Middle frontal gyrus (tissue), 1 donor: Measurements from ENCODE around the gene CEP131.

Experiments
- DNase-seq: peaks from one replicate; pipeline ENCODE4 v3.0.0-alpha.2; 2015; ENCODE audit warnings: low spot score; ENCODE audit errors: extremely low spot score

Gene CEP131

DNA sequence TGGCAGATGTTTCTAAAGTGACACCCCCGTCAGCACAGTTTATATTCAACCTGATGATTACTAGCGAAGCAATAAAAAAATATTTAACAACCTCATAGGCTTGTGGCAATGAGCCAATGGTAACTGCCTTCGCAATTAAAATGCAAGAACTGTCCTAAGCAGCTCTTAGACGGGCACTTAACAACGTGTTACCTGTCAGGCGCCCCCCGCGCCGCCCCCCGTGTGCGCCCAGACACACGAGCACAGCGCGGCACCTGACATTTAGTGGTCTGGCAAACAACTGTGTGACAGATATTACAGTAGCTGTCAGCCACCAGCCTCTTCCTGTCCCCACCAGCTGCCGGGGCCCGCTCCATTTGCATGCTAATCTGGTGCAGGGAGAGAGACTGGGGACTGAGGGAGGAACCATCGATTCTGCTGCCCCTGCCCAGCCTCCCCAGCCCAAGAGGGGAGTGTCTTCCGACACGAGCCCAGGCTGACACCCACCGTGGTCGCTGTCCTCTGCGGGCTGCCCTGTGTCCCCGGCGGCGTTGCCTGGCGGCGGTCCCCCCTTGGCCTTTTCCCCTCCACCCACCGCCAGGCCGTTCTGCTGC, 29.0 kb upstream of the CEP131 start:
- no peak for DNase-seq

DNA sequence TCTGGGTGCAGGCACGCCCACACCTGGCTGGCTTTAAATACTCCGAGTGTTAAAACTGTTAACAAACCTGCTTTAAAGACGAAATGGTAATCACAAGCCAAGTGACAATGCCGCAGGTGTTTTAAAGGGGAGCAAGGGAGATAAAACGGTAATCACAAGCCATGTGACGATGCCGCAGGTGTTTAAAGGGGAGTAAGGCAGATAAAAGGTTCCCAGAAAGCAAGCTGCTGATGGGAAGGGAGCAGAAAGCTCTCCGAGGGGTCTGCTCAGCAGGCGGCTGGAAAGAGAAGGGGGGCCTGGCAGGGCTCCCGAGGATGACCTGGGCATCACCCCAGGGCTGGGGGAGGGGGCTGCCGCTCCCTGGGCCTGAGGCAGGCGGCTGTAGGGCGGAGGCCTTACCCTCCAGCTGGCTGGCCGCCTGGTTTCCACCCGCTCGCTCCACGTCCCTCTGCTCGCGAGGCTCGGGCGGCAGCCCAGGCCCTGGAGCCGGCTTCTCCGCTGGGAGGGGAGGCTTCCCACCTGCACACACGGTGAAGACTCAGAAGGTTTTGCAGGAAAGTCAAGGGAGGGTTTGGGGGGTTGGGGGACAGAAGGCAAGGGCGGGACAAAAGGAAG, 28.4 kb upstream of the CEP131 start:
- DNase-seq: no peak

DNA sequence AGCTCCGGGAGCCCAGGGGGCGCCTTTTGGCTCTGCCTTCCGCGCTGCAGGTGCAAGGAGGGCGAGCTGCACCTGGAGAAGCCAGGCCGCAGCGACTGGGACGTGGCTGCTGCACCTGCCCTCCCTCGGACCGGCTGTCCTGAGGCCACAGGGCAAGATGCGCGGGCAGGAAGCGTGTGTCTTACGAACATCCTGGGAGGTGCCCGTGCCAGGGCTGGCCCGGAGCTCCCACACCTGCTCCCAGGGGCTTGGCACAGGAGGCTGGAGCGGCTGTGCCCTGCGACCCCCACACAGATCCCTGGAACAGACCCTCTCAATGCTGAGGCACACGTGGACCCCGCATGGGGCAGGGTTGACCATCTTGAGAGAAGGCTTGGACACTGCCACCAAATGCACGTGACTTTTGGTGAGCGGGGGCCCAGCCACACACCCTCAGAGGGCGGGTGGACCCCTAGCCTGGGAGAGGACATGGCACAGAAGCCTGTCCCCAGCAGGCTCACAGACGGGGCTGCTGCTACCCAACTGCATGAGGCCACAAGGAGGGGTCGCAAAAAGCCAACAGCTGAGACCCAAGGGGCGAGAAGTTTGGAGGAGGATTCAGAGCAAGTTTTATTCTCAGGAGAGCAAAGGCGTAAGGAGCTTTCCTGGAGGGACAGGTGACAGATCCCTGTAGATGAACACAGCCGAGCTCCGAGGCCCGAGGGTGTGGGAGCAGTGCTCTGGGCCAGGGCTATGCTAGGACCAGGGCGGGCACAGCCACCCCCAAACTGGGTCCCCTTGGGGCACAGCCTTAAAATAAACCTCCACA, 27.7 kb upstream of the CEP131 start:
- DNase-seq: no peak

DNA sequence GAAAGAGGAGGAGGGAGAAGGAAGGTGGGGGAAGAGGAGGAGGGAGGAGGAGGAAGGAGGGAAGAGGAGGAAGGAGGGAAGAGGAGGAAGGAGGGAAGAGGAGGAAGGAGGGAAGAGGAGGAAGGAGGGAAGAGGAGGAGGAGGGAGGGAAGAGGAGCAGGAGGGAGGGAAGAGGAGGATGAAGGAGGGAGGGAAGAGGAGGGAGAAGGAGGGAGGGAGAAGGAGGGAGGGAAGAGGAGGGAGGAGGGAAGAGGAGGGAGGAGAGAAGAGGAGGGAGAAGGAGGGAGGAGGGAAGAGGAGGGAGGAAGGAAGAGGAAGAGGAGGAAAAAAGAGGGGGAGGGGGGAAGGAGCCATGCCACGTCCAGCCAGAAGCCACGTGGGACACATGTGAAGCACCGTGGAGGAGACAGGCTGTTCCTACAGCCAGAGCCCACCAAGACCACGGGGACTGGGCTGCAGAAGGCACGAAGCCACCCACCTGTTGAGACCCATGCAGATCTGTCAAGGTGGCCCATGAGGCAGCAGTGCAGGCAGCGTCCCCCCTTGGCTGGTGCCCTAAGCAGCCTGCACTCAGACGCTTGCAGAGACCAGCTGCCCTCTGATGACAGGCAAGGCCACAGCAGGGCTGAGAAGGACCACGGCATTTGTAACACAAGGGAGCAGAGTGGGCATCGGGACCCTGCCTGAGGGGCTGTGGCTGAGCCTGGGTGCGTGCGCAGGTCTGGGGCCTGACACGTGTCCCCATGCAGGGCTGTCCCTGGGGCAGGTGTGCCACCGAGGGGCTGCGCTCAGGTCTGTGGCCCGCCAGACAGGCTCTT, 26.7 kb upstream of the CEP131 start:
- DNase-seq: no peak

DNA sequence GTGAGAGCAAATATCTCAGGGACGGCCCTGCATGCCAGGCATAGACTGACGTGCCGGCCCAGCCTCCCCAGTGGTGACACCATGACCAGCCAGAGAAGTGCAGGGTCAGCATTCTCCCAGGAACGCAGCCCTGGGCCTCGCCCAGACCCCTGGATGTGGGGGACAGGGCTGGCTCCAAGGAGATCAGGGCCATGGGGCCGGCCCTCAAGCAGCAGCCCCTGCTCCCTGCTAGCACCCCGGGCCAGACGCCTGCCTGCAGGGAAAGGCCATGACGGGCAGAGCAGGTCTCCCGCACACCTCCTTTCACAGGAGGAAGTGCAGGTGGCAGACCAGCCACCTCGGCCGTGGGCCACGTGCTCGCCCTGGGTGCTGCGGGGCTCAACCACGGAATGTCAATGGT, 25.9 kb upstream of the CEP131 start:
- DNase-seq: no peak

DNA sequence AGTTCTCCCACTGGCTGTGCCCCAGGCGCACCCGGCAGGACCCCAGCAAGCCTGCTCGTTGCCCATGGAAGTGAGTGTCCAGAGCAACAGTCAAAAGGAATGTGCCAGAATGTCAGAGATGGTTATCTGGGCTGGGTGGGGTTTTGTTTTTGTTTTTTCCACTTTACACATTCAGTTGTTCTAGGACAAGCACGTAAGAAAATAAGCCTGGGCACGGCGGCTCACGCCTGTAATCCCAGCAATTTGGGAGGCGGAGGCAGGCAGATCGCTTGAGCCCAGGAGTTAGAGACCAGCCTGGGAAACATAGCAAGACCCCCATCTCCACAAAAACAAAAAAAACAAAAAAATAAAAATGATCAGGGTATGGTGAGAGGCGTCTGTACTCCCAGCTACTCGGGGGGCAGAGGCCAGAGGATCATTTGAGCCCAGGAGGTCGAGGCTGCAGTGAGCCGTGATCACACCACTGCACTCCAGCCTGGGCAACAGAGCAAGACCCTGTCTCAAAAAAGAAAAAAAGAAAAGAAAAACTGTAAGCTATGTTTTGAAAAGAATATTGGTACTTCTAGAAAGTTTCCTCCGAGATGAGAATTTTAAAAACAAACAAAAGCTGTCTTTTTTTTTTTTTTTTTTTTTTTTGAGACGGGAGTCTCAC, 24.7 kb upstream of the CEP131 start:
- no peak for DNase-seq

DNA sequence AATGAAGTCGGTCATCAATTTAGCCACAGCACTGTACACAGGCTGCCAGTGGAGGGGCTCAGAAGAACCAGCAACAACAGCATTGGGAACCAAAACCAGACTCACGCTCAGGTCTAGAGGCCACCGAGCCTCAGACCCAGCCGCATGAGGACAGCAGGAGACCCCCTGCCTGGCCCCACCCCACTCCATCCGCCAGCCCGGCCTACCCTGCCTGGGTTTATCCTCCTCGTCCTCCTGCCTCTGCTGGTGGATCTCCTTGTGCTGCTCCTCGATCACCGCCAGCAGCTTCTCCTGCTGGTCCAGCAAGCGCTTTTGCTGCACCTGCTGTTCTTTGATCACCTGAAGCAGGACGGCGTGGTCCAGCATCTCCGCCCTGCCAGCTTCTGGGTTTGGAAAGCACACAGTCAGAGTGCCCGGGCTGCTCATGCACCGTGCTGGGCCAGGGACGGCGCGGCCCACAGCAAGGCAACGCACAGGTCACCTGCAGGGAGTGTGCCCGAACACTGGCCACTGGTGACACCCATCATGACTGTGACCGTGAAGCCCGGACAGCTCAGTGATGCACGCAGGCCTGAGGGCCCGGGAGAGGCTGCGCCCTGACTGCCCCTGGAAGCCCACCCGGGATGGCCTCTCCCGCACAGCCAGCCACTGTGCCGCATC, 24.0 kb upstream of the CEP131 start:
- DNase-seq: no peak

DNA sequence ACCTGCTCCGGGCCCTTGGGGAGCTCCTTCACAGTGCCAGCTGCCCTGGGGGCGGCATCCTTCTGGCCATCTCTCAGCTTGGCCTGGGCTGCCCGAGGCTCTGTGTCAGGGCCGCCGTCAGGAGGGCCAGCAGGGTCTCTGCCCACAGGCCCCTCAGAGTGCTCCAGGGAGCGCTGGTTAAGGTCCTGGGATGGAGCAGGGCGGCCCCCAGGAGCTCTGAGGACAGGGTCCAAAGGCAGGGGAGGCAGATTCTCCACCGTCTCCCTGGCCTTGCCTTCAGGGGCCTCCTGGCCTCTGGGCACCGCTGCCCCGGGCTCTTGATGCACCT, 23.5 kb upstream of the CEP131 start:
- no peak for DNase-seq

DNA sequence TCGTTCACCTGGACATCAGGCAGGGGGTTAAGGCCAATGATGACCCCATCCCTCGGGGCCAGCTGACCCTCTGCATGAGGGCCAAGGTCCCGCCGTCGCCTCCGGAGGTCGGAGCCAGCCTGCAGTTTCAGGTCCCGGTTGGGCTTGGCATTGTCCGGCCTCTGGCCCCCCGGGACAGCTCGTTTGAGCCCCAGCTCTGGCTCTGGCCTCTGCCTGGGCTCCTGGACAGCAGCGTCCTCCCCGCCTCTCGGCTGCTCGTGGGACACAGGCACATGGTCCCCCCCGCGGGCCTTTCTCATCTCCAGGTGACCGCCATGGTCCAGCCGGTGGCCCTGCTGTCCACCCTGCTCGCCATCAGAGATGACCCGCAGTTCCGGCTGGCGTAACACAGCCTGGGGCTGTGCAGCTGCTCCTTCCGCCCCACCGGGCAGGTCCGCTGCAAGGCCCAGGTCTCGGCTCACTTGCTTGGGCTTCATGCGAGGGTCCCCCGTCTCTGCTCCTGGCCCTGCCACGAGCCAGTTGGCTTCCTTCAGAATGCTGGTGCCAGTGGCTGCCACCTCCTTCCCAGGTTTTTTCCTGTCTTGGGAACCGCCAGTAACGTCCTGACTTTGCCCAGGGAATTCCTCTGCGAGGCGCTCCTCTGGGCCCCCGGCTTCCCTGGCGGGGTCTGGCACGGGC, 23.0 kb upstream of the CEP131 start:
- DNase-seq: no peak

DNA sequence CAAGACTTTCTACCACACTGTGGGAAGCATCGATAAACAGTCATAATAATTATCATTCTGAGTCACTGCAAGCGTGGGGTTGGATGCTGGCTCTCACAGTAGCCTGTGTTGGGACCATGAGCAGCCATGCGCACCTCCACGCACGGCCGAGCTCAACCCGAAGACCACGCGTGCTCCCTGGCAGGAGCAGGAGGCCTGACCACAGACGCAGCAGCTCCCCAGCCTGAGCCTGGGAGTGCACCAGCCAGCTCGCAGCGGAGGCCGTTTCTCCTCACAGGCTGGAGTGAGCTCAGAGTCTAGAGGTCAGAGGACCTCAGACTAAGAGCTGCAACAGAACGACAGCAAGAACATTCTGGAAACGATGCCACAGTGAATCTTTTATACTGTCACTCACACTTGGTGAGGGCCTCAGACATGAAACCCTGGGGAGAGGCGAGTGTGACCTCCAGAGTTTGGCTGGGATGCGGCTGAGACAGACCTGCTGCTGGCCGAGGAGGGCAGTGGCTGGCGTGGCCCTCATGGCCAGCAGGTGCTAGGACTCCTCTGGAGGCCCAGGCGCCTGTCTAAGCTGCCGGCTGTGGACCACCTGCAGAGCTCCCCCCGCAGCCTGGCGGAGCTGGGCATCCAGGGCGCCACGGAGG, 22.4 kb upstream of the CEP131 start:
- no peak for DNase-seq

DNA sequence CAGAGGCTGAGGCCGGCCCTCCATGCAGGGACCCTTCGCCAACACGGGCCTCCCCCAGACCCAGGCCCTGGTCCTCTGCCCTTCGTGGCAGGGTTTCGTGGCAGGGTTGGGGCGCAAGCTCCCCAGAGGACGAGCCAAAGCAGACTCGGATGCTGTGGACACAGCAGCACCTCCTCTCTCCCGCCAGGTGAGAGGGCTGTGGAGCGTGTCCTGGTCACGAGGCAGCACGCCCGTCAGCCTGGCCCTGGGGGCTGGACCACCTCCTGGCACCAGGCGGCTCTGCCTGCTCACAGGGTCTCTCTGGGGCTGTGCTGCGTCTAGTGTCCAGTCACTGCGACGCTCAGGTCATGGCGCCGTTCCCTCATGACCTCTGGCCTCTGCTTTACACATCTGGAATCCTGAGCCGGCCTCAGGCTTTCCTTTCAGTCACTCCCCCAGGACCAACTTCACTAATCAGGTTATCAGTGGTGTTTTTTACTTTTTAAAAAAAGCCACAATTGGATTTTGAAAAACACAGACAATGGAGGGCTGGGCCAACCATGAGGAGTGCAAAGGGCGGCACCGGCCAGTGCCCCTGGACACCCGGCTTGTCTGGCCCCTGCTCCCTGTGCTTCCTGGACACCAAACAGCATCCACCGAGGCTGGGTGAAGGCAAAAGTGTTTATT, 21.7 kb upstream of the CEP131 start:
- no peak for DNase-seq

DNA sequence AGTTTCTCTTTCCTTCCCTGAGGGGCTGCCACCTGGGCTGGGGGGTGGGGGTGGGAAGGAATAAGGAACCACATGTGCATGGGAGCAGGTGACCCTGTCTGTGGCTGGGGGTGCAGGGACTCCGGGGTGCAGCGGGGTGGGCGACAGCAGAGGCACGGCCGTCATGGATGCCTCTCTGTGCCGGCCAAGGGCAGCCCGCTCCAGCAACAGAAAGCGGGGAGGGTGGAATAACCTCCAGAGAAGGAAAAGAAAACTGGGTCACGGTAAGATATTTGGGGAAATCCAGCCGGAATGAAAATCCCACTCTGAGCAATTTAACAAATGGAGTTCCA, 20.5 kb upstream of the CEP131 start:
- DNase-seq: no peak

DNA sequence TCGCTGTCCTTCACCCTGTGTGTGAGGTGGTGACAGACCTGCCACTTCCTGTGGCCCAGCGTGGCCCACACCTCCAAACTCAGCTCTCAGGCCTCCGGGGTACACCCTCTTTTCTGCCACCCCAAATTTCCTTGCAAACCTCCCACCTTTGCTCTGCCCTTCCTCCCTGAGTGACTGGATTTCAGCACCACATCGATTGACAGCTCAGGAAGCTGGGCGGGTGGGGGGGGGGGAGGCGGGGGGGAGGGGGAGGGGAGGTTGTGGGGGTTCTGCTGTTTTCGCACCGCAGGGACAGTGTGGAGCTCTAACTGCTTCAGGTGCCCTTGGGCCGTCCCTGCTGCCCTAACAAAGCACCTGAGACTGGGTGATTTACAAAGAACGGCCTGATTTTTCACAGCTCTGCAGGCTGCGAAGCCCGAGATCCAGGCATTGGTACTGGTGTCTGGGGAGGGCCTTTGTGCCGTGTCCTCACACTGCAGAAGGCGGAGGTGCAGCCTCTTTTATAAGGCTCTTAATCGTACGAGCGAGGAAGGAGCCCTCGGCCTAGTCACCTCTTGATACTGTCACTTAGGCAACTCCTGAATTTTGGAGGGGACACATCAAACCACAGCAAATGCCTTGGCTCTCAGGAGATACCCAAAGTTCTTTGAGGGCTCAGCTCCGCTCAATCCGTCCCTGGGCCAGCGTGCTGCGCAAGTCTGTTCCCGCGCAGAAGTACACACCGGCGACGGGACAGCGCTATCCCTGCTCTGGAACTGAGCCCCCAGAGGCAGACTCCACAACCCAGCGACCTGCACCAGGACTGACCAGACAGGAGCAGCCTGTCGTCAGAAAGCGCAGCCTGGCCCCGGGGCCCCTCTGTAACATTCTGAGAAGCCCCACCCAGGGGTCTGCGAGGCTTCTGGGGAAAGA, 19.9 kb upstream of the CEP131 start:
- DNase-seq: no peak

DNA sequence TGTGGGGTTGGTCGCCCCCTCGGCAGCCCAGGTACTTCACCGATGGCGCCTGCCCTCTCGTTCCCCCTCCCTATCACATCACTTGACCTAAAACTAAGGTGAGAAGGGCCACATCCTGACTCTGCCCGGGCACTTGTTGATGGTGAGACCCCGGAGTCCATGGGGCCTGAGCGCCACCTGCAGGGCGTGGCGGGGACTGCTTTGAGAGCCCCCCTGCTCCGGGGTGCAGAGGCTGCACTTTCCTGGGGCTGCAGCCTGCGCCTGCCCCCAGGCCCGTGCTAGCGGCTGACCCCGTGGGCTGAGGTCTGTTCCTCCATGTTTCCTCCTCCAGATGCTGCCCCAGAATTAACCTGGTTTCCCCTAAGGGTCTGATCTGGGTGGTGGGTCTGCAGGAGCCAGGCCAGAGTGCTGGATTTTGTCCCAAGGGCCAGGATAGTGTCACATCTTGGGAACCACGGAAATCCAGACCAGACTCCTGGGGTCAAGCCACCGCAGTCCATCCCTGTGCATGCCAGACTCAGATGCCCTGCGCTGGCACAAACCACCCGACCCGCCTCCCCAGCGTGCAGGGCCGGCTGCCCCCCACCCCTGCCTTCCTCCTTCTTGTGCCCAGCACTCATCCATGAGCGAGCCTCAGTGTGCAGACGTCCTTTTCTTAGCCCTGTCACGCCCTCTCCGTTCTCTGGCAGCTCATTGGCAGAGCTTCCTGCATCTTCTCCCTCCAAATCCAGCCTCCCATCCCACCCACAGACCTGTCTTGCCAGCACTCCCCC, 19.1 kb upstream of the CEP131 start:
- DNase-seq: no peak

DNA sequence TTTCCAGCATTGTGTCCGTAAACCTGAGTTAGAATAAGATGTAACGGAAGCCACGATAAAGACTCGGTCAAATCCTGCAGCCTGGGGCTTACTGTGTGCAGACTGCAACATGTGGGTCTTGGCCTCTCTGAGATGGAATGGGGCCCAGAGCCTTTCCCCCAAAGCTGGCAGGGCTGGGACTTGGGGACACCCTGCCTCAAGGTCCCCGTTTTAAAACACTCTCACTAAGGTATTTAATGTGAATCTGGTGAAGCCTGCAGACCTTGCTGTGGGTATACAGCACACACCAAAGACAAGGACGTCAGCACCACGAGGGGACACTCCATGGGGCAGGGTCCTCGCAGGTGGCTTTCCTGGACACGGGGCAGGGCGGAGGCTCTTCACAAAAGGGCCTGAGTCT, 18.4 kb upstream of the CEP131 start:
- DNase-seq: no peak

DNA sequence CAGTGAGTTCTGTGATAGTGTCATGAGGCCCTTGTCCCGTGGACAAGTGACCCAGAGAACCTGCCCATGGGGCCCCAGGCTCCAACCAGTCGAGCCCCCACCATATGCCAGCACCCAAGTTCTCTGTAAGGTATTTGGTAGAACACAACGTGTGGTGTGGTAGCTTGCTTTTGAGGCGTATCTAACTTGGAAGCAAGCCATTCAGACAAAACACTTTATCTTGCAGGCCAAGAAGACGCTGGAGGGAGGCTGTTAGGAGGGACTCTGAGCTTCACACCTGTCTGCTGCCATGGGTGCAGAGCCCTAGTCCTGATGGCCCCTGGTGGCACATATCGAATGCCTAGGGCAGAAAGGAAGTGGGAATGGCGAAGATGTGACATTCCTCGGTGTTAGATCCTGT, 18.0 kb upstream of the CEP131 start:
- no peak for DNase-seq

DNA sequence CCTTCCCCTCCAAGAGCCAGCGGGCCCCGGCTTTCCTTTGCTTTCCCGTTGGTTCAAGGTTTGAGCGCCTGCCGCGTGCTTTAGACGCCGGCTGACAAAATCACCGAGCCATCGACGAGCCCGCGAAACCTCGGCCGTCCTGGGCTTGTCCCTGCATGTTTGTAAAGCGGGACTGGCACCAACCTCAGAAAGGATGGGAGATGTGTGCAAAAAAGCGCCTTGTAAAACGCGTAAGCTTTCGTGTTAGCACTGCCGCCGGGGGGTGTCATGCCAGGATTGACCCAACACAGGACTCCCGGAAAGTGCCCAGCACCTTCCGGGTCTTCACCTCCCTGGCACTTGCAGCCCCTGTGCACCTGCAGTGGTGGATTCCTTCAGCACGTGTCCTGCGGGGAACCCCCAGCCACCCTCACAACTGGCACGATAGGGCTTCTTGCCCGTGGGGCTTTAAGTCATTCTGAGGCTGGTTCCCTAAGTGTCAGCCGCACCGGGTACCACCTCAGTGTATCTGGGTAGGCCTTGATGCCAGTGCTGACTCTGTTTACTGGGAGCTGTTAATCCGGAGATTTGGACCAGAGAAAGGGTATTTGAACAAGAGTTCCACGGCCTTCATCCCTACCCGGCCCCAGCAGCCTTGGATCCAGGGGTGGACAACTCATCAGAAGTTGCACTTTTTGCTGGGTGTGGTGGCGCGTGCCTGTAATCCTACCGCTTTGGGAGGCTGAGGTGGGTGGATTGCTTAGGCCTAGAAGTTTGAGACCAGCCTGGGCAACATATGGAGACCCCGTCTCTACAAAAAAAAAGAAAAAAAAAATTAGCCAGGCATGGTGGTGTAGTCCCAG, 17.2 kb upstream of the CEP131 start:
- no peak for DNase-seq
